GM18907 (cell line): ENCODE results near the gene ARHGAP26.
A peak's percentile ranks its signal among the peaks of the same experiment; 100 is the strongest.

Source experiments
- ATAC-seq: cut with Tn5 transposase; IDR thresholded peaks from one replicate; pipeline ENCODE4 v1.9.1; 2021; ENCODE audit warnings: mild to moderate bottlenecking, moderate library complexity; ENCODE audit not compliant: unreplicated experiment

ARHGAP26 gene

GRCh38 chr5:142828797-142829535 is 58.8 kb downstream of the ARHGAP26 start:
- no peak for ATAC-seq

DNA sequence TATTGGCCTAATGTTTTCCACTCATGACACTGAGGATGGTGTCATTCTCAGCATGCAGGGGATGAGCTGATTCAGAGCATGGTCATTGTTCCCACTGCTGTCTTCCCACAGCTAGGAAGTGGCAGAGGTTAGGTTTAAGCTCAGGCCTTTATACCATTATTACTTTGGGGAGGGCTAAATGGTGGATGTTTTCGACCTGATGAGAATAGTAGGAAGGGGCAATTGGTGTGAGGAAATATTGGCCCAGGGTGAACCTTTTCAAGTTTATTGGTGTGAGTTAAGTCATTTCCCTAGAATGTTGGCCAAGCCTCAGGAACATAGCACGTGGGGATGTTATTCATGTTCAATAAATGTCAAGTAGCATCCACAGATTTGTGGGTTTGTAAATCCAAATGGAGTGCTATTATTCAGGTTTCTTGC is 59.6 kb downstream of the ARHGAP26 start:
- no peak for ATAC-seq

GRCh38 chr5:142830241-142831008 is 60.2 kb downstream of the ARHGAP26 start:
- no peak for ATAC-seq

- no peak for ATAC-seq
Observed at GRCh38 chr5:142831009-142831383, 60.8 kb downstream of the ARHGAP26 start.

- ATAC-seq = no peak
Observed at GRCh38 chr5:142832263-142832662, 62.1 kb downstream of the ARHGAP26 start.

- no peak for ATAC-seq
Observed at GRCh38 chr5:142833517-142834449, 63.6 kb downstream of the ARHGAP26 start.

DNA sequence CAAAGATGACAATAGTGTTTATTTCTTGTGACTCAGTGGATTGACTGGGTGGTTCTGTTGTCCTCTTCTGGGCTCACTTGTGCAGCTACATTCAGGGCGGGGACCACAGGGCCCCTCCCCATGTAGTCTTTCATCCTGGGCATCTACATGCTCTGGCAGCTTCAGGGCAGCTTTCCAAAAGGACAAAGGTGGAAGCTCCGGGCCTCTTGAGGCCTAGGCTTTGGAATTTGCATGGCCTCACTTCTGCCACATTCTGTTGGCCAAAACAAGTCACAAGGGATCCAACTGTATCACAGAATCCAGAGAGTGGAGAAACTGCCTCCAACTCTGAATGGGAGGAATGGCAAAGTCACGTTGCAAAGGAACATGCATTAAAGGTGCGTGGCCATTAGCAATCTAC is 64.3 kb downstream of the ARHGAP26 start:
- no peak for ATAC-seq

DNA sequence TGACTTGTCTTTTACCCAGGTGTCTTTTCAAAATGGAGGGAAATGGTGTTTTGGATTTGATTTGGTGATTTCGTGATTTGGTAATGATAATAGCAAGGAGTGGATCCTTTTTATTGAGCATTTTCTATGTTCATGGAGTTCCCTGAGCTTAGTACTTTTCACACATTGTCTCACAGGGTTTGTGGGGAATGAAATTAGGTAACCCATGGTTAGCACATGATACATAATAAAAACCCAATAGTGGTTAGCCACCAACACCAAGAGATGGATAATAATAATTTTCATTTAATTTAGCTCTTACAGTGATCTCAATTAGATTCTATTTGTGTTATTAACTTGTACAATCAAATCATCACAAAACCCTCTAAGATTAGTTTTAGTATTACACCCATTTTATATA is 65.4 kb downstream of the ARHGAP26 start:
- no peak for ATAC-seq

DNA sequence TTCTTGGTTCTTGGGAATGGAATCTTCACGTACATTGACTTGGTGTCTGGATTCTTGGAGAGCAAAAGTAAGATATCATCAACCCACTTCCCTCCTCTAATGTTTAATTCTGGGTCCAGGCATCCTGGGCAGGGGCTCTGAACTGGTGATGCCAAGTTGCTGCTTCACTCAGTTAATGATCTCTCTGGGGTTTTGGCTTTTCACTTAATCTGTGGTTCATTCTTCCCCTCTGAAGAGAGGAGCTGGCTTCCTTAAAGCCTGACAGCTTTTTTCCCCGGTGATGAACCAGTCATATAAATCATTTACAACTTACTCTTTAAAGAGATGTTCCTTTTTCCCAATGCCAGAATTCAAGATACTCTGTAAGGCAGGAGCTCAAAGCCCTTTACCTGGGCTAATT is 65.9 kb downstream of the ARHGAP26 start:
- peak; percentile 84 for ATAC-seq

GRCh38 chr5:142837081-142837725 is 67.0 kb downstream of the ARHGAP26 start:
- no peak for ATAC-seq

GRCh38 chr5:142838845-142839244 is 68.7 kb downstream of the ARHGAP26 start:
- no peak for ATAC-seq

GRCh38 chr5:142839711-142840346 is 69.7 kb downstream of the ARHGAP26 start:
- no peak for ATAC-seq

- ATAC-seq = no peak
Observed at GRCh38 chr5:142840575-142840974, 70.4 kb downstream of the ARHGAP26 start.

DNA sequence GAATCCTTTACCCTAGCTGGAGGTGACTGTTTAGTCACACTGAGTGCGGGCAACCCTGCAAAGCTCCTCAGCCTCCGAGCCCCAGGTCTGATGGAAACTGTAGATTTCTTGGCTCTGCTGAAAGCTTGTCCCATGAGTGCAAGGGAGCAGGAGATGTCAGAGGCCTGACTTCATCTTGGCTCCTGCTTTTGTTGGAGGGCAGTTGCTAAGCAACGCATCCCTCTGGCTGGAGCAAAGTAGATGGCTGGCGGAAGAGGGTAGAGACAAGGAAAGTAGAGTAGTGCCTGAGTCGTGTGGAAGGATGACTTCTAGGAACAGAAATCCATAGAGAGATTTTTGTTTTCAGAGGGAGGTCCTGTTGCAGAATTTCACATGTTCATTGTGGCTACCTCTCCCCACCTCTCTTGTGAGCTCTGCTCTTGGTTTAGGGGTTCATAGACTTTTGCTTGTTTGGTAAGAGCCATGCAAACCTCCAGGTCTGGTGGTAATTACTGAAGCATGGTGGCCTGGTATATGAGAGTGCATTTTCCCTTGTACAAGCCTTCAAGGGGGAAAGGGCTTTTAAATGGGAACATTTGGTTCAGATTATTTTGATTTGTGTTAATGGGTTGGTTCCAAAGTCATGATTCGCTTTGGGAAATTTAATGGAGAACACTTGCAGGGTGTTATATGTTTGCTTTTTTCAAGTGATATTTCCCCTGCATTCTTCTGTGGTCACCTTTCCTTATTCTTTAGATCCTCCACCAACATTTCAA is 71.5 kb downstream of the ARHGAP26 start:
- ATAC-seq = no peak

DNA sequence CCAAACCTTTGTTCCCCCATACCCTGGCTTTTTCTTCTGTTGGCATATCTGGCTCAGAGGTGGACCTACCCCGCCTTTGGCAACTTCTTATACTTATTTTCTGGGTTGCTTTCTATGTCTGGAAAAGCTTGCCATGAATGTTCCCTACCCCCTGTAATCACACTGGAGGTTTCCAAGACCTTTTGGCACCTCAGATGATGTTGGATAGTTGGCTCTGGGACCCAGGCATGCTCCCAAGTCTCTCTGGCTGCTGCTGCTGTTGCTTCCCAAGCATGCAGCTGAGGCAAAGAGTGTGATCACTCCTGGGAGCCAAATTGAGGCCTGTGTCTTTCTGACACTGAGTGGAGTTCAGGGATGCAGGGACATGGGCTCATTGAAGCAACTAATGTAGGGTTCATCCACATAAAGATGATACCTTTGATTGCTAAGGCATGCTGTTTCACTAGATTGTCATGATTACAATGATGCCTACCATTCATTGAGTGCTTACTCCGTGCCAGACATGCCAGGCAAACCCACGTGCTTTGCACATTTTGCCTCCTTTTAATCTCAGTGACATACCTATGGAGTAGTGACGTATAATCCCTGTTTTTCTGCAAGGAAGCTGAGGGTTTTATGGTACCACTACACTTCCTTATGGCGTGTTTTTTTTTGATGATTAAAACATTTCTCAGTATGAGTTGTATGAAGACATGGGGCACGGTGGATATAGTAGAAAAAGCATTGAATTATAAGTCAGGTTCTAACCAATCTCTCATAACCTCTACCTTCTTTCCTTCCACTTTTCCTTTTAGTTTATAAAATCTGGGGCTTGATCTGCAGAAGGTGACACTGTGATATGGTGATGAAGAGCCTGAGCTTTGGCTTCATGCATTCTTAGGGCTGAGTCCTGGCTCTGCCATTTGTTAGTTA is 73.1 kb downstream of the ARHGAP26 start:
- ATAC-seq = no peak

- ATAC-seq = no peak
Observed at GRCh38 chr5:142844866-142845265, 74.7 kb downstream of the ARHGAP26 start.

GRCh38 chr5:142845402-142845921 is 75.3 kb downstream of the ARHGAP26 start:
- peak; percentile 58 for ATAC-seq

DNA sequence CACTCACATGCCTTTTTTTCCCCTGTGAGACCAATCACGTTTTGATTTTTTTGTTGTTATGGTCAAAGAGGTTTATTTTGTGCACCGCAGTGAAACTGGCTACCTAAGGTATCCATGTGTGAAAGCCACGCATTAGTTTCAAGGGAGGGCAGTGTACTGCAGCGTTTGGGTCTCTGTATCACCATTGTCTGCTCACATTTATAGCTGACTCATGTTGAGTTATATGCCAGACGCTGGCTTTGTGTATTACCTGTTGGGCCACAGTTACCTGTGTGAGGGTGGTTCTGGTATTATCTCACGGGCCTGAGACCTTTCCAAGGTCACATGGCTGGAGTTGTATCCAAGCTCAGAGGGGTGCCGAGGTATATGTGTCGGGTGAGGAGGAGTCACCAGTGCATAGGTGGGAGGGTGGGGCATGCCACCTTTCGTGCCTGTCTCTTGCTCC is 75.8 kb downstream of the ARHGAP26 start:
- peak; percentile 63 for ATAC-seq
